Tibial nerve (tissue), 4 donors: Measurements from ENCODE around the gene SLC6A16.

Experiments used
- CTCF ChIP-seq, 5 experiments: fragments of 200-600 bp in 3 of 5; fragments of 450-650 bp in 2 of 5; sonication (generic) in 3 of 5; IDR thresholded peaks; one replicate each; pipeline ENCODE4 v1.5.1; 2016 to 2019; ENCODE audit warnings: antibody characterized with exemption in 5 of 5, mild to moderate bottlenecking in 3 of 5, moderate library complexity in 2 of 5
- EP300 ChIP-seq, 2 donors: sonication (generic); formaldehyde crosslinking; IDR thresholded peaks; one replicate each; pipeline ENCODE4 v1.6.1; 2017; ENCODE audit warnings: antibody characterized with exemption in 2 of 2, mild to moderate bottlenecking in 1 of 2
- POLR2A ChIP-seq, 2 donors: fragments of 450-650 bp; IDR thresholded peaks; one replicate each; pipeline ENCODE4 v1.6.1; 2017; ENCODE audit warnings: antibody characterized with exemption in 2 of 2, mild to moderate bottlenecking in 2 of 2, moderate library complexity in 2 of 2

- TF ChIP-seq POLR2A (IDR thresholded peaks at IDR 0.05) (no peak), CTCF (IDR thresholded peaks at IDR 0.05) (no peak), EP300 (IDR thresholded peaks at IDR 0.05) (peak in 1 of 2 donors; percentile 31)
Observed at GRCh38 chr19:49340069-49340864, 15.3 kb upstream of the SLC6A16 start.
